Ishikawa (cell line): ENCODE data around the gene MLXIP.

Source experiments
- CEBPB ChIP-seq: IDR thresholded peaks from 2 replicates; pipeline ENCODE4 v1.6.1; 2012
- CREB1 ChIP-seq: IDR thresholded peaks from 2 replicates; pipeline ENCODE4 v1.6.1; 2012; ENCODE audit warnings: low read depth
- EGR1 ChIP-seq: IDR thresholded peaks from 2 replicates; pipeline ENCODE4 v1.6.1; 2012
- EP300 ChIP-seq: IDR thresholded peaks from 2 replicates; pipeline ENCODE4 v1.6.1; 2012; ENCODE audit warnings: borderline replicate concordance
- FOXM1 ChIP-seq: IDR thresholded peaks from 2 replicates; pipeline ENCODE4 v1.6.1; 2012; ENCODE audit warnings: low read depth, borderline replicate concordance
- NFIC ChIP-seq: IDR thresholded peaks from 2 replicates; pipeline ENCODE4 v1.6.1; 2012
- RAD21 ChIP-seq: IDR thresholded peaks from 2 replicates; pipeline ENCODE4 v1.6.1; 2012; ENCODE audit warnings: low read depth
- TAF1 ChIP-seq: IDR thresholded peaks from 2 replicates; pipeline ENCODE4 v1.6.1; 2012; ENCODE audit warnings: low read depth, mild to moderate bottlenecking
- TCF12 ChIP-seq: IDR thresholded peaks from 2 replicates; pipeline ENCODE4 v1.6.1; 2012; ENCODE audit warnings: low read depth
- TEAD4 ChIP-seq: IDR thresholded peaks from 2 replicates; pipeline ENCODE4 v1.6.1; 2012
- YY1 ChIP-seq: IDR thresholded peaks from 2 replicates; pipeline ENCODE4 v1.6.1; 2012; ENCODE audit warnings: low read depth
- ZBTB7A ChIP-seq: IDR thresholded peaks from 2 replicates; pipeline ENCODE4 v1.6.1; 2012; ENCODE audit warnings: low read depth
- TF ChIP-seq, protein P1 (sequence below): IDR thresholded peaks from 2 replicates; pipeline ENCODE4 v1.6.1; 2012
- TF ChIP-seq, protein P2 (sequence below): IDR thresholded peaks from 2 replicates; pipeline ENCODE4 v1.6.1; 2012; ENCODE audit warnings: low read depth, mild to moderate bottlenecking
- TF ChIP-seq, protein P3 (sequence below): IDR thresholded peaks from 2 replicates; pipeline ENCODE4 v1.6.1; 2012

MLXIP gene

DNA sequence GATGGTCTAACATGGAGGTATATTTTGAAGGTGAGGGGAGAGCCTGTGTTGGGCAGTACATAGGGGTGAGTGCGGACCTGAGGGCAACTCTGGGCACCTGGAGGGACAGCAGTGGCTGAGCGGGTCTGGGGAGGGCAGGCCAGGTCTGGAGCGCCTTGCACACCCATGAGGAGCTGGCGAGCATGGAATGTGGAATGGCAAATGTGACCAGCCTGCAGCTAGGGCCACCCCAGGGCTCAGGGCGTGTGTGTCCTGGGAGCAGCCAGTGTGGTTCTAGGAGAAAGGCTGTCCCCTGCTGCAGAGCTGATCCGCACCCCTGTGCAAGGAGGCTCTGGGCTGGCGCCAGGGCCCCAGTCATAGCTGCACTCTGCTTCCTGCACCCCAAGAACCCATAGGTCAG, 32.4 kb upstream of the MLXIP start:
- TF ChIP-seq EP300 (no peak), CREB1 (no peak), FOXM1 (no peak), TEAD4 (no peak), TAF1 (no peak), ZBTB7A (no peak), EGR1 (no peak)
- TF ChIP-seq, protein P1, sequence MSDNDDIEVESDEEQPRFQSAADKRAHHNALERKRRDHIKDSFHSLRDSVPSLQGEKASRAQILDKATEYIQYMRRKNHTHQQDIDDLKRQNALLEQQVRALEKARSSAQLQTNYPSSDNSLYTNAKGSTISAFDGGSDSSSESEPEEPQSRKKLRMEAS: no peak
- TF ChIP-seq, protein P2, sequence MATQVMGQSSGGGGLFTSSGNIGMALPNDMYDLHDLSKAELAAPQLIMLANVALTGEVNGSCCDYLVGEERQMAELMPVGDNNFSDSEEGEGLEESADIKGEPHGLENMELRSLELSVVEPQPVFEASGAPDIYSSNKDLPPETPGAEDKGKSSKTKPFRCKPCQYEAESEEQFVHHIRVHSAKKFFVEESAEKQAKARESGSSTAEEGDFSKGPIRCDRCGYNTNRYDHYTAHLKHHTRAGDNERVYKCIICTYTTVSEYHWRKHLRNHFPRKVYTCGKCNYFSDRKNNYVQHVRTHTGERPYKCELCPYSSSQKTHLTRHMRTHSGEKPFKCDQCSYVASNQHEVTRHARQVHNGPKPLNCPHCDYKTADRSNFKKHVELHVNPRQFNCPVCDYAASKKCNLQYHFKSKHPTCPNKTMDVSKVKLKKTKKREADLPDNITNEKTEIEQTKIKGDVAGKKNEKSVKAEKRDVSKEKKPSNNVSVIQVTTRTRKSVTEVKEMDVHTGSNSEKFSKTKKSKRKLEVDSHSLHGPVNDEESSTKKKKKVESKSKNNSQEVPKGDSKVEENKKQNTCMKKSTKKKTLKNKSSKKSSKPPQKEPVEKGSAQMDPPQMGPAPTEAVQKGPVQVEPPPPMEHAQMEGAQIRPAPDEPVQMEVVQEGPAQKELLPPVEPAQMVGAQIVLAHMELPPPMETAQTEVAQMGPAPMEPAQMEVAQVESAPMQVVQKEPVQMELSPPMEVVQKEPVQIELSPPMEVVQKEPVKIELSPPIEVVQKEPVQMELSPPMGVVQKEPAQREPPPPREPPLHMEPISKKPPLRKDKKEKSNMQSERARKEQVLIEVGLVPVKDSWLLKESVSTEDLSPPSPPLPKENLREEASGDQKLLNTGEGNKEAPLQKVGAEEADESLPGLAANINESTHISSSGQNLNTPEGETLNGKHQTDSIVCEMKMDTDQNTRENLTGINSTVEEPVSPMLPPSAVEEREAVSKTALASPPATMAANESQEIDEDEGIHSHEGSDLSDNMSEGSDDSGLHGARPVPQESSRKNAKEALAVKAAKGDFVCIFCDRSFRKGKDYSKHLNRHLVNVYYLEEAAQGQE: no peak

DNA sequence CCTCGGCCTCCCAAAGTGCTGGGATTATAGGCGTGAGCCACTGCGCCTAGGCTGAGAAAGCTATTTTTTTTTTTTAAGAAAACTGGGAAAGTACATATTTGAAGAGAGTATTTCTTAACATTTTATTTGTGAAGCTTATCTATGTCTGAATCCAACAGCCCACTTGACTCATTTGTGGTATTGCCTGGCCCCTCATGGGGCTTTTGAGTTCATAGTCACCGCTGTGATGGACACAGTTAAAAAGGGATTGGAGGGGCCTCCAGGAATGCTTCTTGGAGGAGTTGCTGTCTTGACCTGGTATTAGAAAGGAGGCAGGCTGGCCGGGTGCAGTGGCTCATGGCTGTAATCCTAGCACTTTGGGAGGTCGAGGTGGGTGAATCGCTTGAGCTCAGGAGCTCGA, 30.4 kb upstream of the MLXIP start:
- TF ChIP-seq CEBPB (no peak), TEAD4 (no peak), FOXM1 (no peak), RAD21 (no peak), TAF1 (no peak), EP300 (no peak), EGR1 (no peak), YY1 (no peak), CREB1 (no peak), ZBTB7A (no peak), NFIC (no peak), TCF12 (no peak)
- TF ChIP-seq, protein P2: no peak
- TF ChIP-seq, protein P3, sequence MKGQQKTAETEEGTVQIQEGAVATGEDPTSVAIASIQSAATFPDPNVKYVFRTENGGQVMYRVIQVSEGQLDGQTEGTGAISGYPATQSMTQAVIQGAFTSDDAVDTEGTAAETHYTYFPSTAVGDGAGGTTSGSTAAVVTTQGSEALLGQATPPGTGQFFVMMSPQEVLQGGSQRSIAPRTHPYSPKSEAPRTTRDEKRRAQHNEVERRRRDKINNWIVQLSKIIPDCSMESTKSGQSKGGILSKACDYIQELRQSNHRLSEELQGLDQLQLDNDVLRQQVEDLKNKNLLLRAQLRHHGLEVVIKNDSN: no peak
- TF ChIP-seq, protein P1: no peak

DNA sequence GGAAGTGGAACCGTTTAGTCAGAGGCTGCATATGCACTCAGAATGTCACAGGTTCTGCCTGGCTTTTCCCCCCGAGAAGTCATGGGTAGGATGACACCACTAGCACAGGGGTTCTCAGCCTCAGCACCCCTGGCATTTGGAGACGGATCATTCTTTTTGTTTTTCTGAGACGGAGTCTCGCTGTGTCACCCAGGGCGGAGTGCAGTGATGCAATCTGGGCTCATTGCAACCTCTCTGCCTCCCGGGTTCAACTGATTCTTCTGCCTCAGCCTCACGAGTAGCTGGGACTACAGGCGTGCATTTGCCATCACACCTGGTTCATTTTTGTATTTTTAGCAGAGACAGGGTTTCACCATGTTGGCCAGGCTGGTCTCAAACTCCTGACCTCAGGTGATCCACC, 28.7 kb upstream of the MLXIP start:
- TF ChIP-seq RAD21 (no peak), ZBTB7A (no peak), TCF12 (no peak), TEAD4 (no peak), CEBPB (no peak), NFIC (no peak), EGR1 (no peak), TAF1 (no peak), YY1 (no peak), FOXM1 (no peak)
- TF ChIP-seq, protein P2: no peak
- TF ChIP-seq, protein P3: no peak
- TF ChIP-seq, protein P1: no peak

DNA sequence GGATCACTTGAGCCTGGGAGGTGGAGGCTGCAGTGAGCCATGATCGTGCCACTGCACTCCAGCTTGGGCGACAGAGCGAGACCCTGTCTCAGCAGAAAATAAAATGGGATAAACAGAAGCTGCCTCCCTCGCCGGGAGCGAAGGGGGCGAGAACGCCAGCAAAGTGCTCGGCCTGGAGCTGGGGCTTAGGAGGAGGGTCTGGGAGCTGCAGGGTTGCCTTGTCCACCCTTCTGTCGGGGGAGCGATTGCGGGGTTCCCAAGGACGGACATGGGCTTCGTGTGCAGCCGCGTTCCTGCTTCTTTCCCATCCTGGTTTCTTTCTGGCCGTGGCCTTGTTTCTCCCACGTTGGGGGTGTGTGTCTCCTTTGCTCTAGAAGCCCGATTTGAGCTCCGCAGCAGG, 27.9 kb upstream of the MLXIP start:
- TF ChIP-seq EGR1 (no peak), CEBPB (no peak), TAF1 (no peak), TEAD4 (no peak), EP300 (no peak), CREB1 (no peak)
- TF ChIP-seq, protein P3: no peak
- TF ChIP-seq, protein P2: no peak
- TF ChIP-seq, protein P1: no peak
